Prostate gland (tissue), 2 donors: ENCODE measurements around the gene GRID2.

Experiments used
- CTCF ChIP-seq, 4 experiments: fragments of 200-600 bp in 2 of 4; fragments of 450-650 bp in 2 of 4; sonication (generic) in 2 of 4; IDR thresholded peaks; 1 replicate in 3 of 4; 2 replicates in 1 of 4; pipeline ENCODE4 v1.5.1; 2016 to 2019; ENCODE audit warnings: antibody characterized with exemption in 4 of 4, mild to moderate bottlenecking in 2 of 4, moderate library complexity in 2 of 4
- POLR2A ChIP-seq: fragments of 450-650 bp; IDR thresholded peaks from one replicate; pipeline ENCODE4 v1.6.1; 2016; ENCODE audit warnings: antibody characterized with exemption, mild to moderate bottlenecking
- POLR2AphosphoS5 ChIP-seq: sonication (generic); formaldehyde crosslinking; IDR thresholded peaks from one replicate; pipeline ENCODE4 v1.6.1; 2017; ENCODE audit warnings: antibody characterized with exemption

DNA sequence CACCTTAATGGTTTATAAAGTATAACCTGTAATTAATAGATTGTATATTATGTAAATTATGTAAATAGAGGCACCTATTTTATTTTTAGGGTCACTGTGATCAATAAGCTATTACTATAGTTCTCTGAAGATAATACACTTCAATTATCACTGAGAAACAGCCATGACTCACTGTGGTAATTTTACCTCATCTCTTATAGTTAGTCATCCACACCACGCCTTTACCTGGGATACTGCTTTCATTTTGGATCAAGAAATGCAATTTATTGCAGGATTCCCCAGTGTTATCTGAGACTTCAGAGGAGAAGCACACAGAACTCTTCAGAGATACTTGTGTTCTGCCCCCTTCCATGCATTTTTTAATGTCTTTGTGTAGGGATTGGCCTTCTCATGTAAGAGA is 1176.7 kb downstream of the GRID2 start:
- no peak for TF ChIP-seq CTCF (IDR thresholded peaks at IDR 0.05)
- no peak for TF ChIP-seq POLR2A
- TF ChIP-seq POLR2AphosphoS5: no peak
